Upper lobe of left lung (tissue), 4 donors: ENCODE results near the gene ITGA8.

Experiments
- CTCF ChIP-seq, 6 experiments: fragments of 450-650 bp in 4 of 6; fragments of 200-600 bp in 2 of 6; sonication (generic) in 2 of 6; IDR thresholded peaks; one replicate each; pipeline ENCODE4 v1.5.1; 2016 to 2019; ENCODE audit warnings: antibody characterized with exemption in 6 of 6
- EP300 ChIP-seq, 4 donors: sonication (generic); formaldehyde crosslinking; IDR thresholded peaks; one replicate each; pipeline ENCODE4 v1.5.1; 2017; ENCODE audit warnings: antibody characterized with exemption in 4 of 4, control low read depth in 2 of 4

GRCh38 chr10:15494850-15495506 lies 224.7 kb downstream of the ITGA8 start:
- TF ChIP-seq CTCF (IDR thresholded peaks at IDR 0.05) (no peak), EP300 (IDR thresholded peaks at IDR 0.05) (no peak)
